Islet precursor cell (in vitro differentiated cells): ENCODE data around the gene RMP24.
"Not testable (repeated sequence)": the region's sequence is repeated elsewhere in the genome, so short reads cannot be mapped to it uniquely, and the experiment has no call there.

Source experiments
- DNase-seq: peaks from one replicate; pipeline ENCODE4 v3.0.0-alpha.2; 2018

Gene RMP24

DNA sequence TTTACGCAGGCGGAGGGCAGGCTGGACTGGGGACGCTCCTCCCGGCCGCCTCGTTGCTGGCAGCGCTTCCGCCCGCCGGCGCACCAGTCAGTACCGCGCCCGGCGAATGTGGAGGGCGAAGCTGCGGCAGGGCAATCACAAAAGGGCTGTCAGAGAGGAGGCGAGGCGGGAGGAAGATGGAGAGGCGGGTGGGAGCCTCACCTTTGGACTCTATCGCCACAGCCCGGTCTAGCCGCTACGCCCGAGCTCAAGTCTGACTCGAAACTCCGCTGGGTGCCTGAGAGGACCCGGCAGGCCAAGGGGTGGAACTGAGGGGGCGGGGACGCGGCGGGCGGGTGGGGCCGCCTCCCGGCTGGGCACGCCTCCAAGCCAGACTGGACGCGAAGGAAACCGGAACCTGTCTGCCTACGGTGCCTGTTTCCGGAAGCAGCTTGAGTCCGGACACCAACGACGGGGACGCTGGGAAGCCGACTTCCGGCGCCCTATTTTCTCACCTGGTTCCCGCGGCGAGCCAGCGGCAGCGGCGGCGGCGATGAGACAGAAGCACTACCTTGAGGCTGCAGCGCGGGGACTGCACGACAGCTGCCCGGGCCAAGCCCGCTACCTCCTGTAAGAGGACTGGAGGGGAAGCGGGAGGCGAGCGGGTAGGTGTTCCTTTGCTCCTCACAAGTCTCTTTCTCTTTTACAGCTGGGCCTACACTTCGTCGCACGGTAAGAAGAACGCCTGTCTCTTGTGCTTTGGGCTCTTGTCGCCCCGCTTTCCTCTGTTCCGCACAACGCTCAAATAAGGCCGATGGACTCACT, at the start of gene RMP24:
RMP24 (plus strand) TSS at position 483 of the 804 bp plus-strand sequence.
- DNase-seq = peak; percentile 98

DNA sequence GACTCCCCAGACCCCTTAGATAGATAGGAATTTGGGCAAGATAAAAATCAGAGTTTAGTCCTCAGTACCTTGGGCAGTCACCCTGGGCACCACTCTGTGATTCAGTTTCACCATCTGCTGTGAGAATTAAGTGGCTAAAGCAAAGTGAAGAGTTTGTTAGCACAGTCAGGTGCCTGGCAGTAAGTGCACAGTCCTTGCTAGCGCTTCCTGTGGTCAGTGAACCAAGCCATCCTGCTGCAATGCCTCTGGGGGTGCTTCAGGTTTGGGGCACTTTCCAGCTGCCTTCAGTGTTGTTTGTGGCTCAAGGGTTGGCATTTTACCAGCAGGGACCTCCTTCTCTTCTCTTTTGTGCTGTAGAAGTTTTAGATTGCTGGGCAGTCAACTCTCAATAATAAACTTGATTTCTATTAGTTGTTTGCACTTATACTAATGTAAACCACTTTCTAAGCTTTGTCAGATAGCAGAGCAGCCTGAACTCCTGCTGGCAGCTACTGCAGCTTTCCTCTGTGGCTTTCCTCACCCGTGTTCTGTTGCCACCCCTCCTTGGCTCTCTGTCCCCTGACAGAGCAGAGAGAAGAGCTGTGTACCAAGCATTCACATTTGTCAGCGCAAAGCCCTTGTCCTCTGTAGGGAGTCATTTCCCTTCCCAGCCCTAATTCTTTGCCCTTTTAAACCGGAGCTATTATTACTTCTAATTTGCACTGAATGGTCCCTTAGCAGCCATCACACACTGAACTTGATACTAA, 48.4 kb upstream of the RMP24 start:
- DNase-seq = peak; percentile 28

- no peak for DNase-seq
These were observed 45.6 kb upstream of the RMP24 start for GRCh38 chr18:35926884-35927283.

GRCh38 chr18:35927430-35927829, 45.0 kb upstream of the RMP24 start:
- DNase-seq = no peak

GRCh38 chr18:35933982-35934381, 38.5 kb upstream of the RMP24 start:
- peak; percentile 87 for DNase-seq

GRCh38 chr18:35934891-35935290, 37.6 kb upstream of the RMP24 start:
- DNase-seq = peak; percentile 41

DNA sequence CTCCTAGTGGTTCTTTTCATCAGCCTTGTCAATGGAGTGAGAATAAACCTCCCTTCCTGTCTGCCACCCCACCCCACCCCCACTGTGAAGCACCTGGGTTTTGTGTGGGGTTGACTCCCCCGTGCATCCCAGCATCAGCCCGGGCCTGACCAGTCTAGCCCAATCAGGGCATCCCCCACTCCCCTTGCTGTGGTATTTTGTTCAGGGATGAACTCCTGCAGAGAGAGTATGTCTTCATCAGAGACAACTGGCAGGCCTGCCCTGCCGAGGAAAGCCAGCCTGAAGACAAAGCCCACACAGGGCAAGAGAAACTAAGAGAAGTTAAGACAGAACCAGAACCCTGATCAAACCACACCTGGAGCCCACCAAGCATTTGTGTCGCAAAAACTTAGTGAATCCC, 36.7 kb upstream of the RMP24 start:
- DNase-seq = peak; percentile 37

DNA sequence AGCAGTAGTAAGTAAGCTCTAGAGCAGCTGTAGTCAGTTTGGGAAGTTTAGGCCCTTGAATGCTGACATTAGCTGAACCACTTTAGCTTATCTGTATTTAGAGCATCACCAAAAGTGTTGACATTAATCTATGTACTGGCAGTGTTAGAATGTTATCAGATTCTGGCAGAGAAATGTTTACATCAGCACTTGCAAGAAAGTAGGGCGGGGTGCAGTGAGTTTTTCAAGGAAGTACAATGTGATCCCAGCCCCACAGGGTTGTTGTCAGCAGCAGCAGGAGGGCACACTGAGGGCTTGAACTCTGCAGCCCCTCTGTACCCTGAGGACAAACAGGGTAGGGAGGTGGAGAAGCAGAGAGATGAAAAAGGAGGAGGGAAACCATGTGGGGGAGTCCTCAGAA, 35.5 kb upstream of the RMP24 start:
- peak; percentile 35 for DNase-seq

- DNase-seq = no peak
These were observed 34.3 kb upstream of the RMP24 start for GRCh38 chr18:35938158-35938557.

DNA sequence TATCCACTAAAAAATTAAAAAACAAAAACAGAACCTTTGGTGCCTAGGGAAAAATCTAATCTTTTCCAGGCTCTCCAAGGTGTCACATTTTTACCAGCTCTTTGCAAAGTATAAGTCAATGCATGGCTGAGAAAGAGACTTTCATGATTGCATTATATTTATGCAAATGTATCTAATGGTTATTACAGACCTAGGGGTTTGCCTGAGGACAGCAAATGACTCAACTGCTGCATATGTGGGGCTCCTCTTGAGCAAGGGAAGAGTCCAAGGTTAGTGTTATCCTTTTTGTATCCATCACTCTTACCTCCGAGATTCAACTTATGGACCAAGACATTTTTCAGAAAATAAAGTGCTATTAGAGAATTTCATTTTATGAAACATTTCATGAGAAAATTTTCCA, 33.9 kb upstream of the RMP24 start:
- no peak for DNase-seq

GRCh38 chr18:35939138-35939537, 33.3 kb upstream of the RMP24 start:
- peak; percentile 61 for DNase-seq

GRCh38 chr18:35941299-35941698, 31.2 kb upstream of the RMP24 start:
- no peak for DNase-seq

GRCh38 chr18:35942133-35942532, 30.3 kb upstream of the RMP24 start:
- DNase-seq = no peak

- no peak for DNase-seq
These were observed 29.8 kb upstream of the RMP24 start for GRCh38 chr18:35942661-35943060.

- DNase-seq = no peak
These were observed 24.4 kb upstream of the RMP24 start for GRCh38 chr18:35948080-35948479.

- DNase-seq = no peak
These were observed 23.4 kb upstream of the RMP24 start for GRCh38 chr18:35949090-35949489.

DNA sequence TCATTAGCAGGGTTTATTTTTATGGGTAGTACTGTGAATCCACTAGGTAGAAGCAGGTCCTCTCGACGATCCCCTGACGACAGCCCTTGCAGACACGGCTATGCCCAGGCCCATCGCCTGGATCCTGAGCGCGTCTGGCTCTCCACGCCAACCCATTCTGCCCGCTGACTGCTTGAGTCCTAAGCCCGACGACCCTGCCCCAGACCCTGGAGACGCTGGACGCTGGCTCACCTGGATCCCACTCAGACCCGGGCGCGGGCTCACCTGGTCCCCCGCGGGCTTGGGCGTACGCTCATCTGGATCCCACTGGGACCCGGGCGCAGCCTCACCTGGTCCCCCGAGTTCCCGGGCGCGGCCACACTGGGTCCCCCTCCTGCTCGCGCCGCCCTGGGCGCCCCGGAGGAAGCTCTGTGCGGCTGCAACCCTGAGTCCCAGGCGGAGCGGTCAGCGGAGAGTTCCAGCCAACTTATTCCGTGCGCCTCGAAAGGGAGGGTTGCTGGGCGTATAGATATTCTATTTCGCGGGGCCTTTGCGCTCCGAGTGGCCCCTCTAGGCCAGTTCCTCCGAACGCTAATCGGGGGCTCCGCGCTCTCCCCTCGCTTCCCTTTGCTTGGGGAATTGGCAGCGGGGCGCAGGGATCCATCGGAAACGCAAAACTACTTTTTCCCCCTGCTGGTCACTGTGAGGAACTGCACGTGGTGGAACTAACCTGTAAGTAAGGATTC, 22.4 kb upstream of the RMP24 start:
- peak; percentile 77 for DNase-seq

DNA sequence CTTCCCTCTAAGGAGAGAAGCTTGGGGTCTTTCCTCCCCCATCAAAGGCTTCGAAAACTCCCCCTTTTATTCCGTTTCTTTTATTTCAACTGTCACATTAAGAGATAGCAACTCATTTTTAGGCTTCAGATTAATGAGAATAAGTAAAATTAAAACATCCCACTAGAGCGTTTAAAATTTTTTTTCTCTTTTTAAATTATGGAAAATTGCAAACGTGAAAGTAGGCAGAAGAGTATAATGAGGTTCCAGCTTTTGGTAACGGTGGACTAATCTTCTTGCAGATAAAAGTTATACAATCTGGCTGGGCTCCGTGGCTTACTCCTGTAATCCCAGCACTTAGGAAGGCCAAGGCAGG, 21.9 kb upstream of the RMP24 start:
- DNase-seq = no peak

- DNase-seq = no peak
These were observed 18.8 kb upstream of the RMP24 start for GRCh38 chr18:35953688-35954087.

DNA sequence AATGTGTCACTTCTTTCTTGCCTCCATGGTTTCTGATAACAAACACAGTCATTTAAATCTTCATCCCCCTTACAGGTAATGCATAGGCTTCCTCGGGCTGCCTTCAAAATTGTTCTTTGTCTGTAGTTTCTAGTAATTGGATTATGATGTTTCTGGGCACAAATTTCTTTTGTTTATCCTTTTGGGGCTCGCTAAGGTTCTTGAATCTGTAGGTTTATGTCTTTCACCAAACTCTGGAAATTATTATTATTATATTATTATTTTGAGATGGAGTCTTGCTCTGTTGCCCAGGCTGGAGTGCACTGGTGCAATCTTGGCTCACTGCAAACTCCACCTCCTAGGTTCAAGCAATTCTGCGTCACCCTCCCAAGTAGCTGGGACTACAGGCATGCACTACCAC, 16.3 kb upstream of the RMP24 start:
- no peak for DNase-seq

- DNase-seq = no peak
These were observed 10.2 kb upstream of the RMP24 start for GRCh38 chr18:35962320-35962719.

DNA sequence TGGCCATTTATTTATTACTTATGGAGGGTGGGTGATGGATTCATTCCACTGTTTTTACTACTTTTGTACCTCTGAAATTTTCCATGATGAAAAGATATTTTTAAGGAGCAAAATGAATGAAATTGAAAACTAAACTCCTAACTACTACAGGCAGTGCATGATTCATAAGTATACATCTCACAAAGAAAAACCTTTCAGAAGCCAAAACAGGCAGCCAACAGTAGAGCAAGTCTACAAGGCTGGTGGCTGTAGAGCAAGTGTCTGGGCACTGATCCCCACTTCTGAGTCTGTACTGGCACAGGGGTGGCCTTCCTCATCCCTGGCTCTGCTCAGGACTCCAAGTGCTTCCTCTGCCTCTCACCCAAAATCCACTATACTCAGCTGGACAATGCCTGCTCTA, 8.2 kb upstream of the RMP24 start:
- no peak for DNase-seq

- not testable (repeated sequence) for DNase-seq
These were observed 4.6 kb upstream of the RMP24 start for GRCh38 chr18:35967866-35968265.
